SK-N-SH (cell line): ENCODE measurements around the gene SHISA4. TPM values are rescaled to one million over a fixed set of nuclear protein-coding genes. Genes with fewer than 3 reads are reported as not detected.

Experiments
- CTCF ChIA-PET: fragments of 300-600, 350-600 bp; formaldehyde crosslinking; extraction: SDS; loops from one replicate; lab custom pipeline; 2021; lab: Yijun Ruan, JAX
- POLR2A ChIA-PET: fragments of 350-600 bp; sonication (Branson Sonifier 250); formaldehyde crosslinking; extraction: SDS; loops from one replicate; lab custom pipeline; 2020; ENCODE audit warnings: antibody characterized with exemption, inconsistent platforms; lab: Yijun Ruan, JAX
- DNase-seq: peaks from one replicate; pipeline ENCODE4 v3.0.0; 2012
- H2AFZ ChIP-seq: fragments of 200-600 bp; sonication (generic); 2 replicates; pipeline ENCODE4 v1.8.1; 2016; ENCODE audit warnings: antibody characterized with exemption, mild to moderate bottlenecking, low read depth
- H3F3A ChIP-seq: fragments of 200-600 bp; sonication (generic); replicated peaks from 2 replicates; pipeline ENCODE3; 2016; ENCODE audit warnings: antibody characterized with exemption, mild to moderate bottlenecking; ENCODE audit not compliant: insufficient read depth
- H3K27ac ChIP-seq, 2 experiments: fragments of 200-500 bp in 1 of 2; fragments of 200-600 bp in 1 of 2; sonication (Bioruptor generic) in 1 of 2; sonication (generic), shearing (Covaris generic) in 1 of 2; 2 replicates each; pipeline versions ENCODE4 v1.5.1 to v1.6.1; 2014 to 2016; ENCODE audit warnings: low read depth in 2 of 2, inconsistent platforms in 1 of 2, low read length in 1 of 2, mild to moderate bottlenecking in 1 of 2, mixed read lengths in 1 of 2
- H3K27me3 ChIP-seq: fragments of 200-600 bp; sonication (generic), shearing (Covaris generic); 2 replicates; pipeline ENCODE4 v1.6.1; 2016; ENCODE audit warnings: mixed run types; ENCODE audit not compliant: insufficient read depth
- H3K36me3 ChIP-seq, 2 experiments: fragments of 200-500 bp in 1 of 2; fragments of 200-600 bp in 1 of 2; sonication (Bioruptor generic) in 1 of 2; sonication (generic) in 1 of 2; replicated peaks in 1 of 2; 2 replicates each; pipeline versions ENCODE3 to v1.5.1; 2014 to 2016; ENCODE audit warnings: low read length in 1 of 2, mild to moderate bottlenecking in 1 of 2; ENCODE audit not compliant: insufficient read depth in 2 of 2, control insufficient read depth in 1 of 2
- H3K4me1 ChIP-seq, 2 experiments: fragments of 200-500 bp in 1 of 2; fragments of 200-600 bp in 1 of 2; sonication (Bioruptor generic) in 1 of 2; sonication (generic), shearing (Covaris generic) in 1 of 2; 2 replicates each; pipeline versions ENCODE4 v1.5.1 to v1.6.1; 2014 to 2016; ENCODE audit warnings: low read depth in 1 of 2, low read length in 1 of 2, mixed run types in 1 of 2; ENCODE audit not compliant: insufficient read depth in 2 of 2, control insufficient read depth in 1 of 2
- H3K4me2 ChIP-seq: fragments of 200-600 bp; sonication (generic), shearing (Covaris generic); 2 replicates; pipeline ENCODE4 v1.6.1; 2017; ENCODE audit warnings: mixed run types
- H3K4me3 ChIP-seq, 2 experiments: fragments of 200-500 bp in 1 of 2; fragments of 200-600 bp in 1 of 2; sonication (Bioruptor generic) in 1 of 2; sonication (generic), shearing (Covaris generic) in 1 of 2; 2 replicates each; pipeline versions ENCODE4 v1.5.1 to v1.8.1; 2014 to 2016; ENCODE audit warnings: low read depth in 2 of 2, inconsistent platforms in 1 of 2, low read length in 1 of 2, mild to moderate bottlenecking in 1 of 2, mixed read lengths in 1 of 2, moderate library complexity in 1 of 2
- H3K79me2 ChIP-seq: fragments of 200-600 bp; sonication (generic); 2 replicates; pipeline ENCODE4 v1.8.1; 2017; ENCODE audit warnings: mild to moderate bottlenecking; ENCODE audit not compliant: insufficient read depth
- H3K9ac ChIP-seq: fragments of 200-600 bp; sonication (generic); 2 replicates; pipeline ENCODE4 v1.6.1; 2017; ENCODE audit warnings: mixed run types
- H3K9me2 ChIP-seq: fragments of 200-600 bp; sonication (generic); 2 replicates; pipeline ENCODE4 v1.6.1; 2017; ENCODE audit warnings: mixed run types
- H3K9me3 ChIP-seq: fragments of 200-600 bp; sonication (generic); 2 replicates; pipeline ENCODE4 v1.6.1; 2017; ENCODE audit warnings: mixed run types, mild to moderate bottlenecking, moderate library complexity
- H4K20me1 ChIP-seq: fragments of 200-600 bp; sonication (generic); 2 replicates; pipeline ENCODE4 v1.6.1; 2017; ENCODE audit warnings: mild to moderate bottlenecking, mixed run types; ENCODE audit not compliant: insufficient read depth
- CHD2 ChIP-seq: fragments of 150-350 bp; IDR thresholded peaks from 2 replicates; pipeline ENCODE4 v1.6.1; 2018; ENCODE audit warnings: low read length; ENCODE audit not compliant: partially characterized antibody
- ELF1 ChIP-seq: IDR thresholded peaks from 2 replicates; pipeline ENCODE4 v1.4.0; 2012
- EP300 ChIP-seq, 2 experiments: IDR thresholded peaks; 2 replicates each; pipeline versions ENCODE4 v1.4.0 to v1.6.1; 2012; ENCODE audit warnings: borderline replicate concordance in 1 of 2, low read depth in 1 of 2, low read length in 1 of 2
- EZH2phosphoT487 ChIP-seq: fragments of 200-600 bp; sonication (generic); IDR thresholded peaks from 2 replicates; pipeline ENCODE4 v1.6.1; 2017; ENCODE audit warnings: low read depth, mixed run types, mild to moderate bottlenecking, antibody characterized with exemption, moderate library complexity, borderline replicate concordance
- FOXJ3 ChIP-seq: sonication (generic); formaldehyde crosslinking; IDR thresholded peaks from 2 replicates; pipeline ENCODE4 v1.5.1; 2020; ENCODE audit warnings: mild to moderate bottlenecking, missing genetic modification reagents
- FOXM1 ChIP-seq: IDR thresholded peaks from 2 replicates; pipeline ENCODE4 v1.4.0; 2012; ENCODE audit warnings: low read depth, mild to moderate bottlenecking
- GABPA ChIP-seq: IDR thresholded peaks from 2 replicates; pipeline ENCODE4 v1.4.0; 2012; ENCODE audit warnings: low read depth, mild to moderate bottlenecking
- GATA2 ChIP-seq: sonication (generic); formaldehyde crosslinking; IDR thresholded peaks from 2 replicates; pipeline ENCODE4 v1.5.0; 2020; ENCODE audit warnings: mild to moderate bottlenecking, missing genetic modification reagents
- JUND ChIP-seq: IDR thresholded peaks from 2 replicates; pipeline ENCODE4 v1.4.0; 2012
- MEF2A ChIP-seq: IDR thresholded peaks from 2 replicates; pipeline ENCODE4 v1.4.0; 2012; ENCODE audit warnings: low read depth, borderline replicate concordance
- MXI1 ChIP-seq: IDR thresholded peaks from 2 replicates; pipeline ENCODE4 v1.6.1; 2012; ENCODE audit warnings: mild to moderate bottlenecking, low read depth, low read length, improper control_type of control experiment
- NRF1 ChIP-seq: IDR thresholded peaks from 2 replicates; pipeline ENCODE4 v1.6.1; 2012; ENCODE audit warnings: low read depth, mild to moderate bottlenecking, low read length
- POLR2AphosphoS5 ChIP-seq: IDR thresholded peaks from 2 replicates; pipeline ENCODE4 v1.6.1; 2012; ENCODE audit warnings: low read depth, low read length
- RAD21 ChIP-seq: IDR thresholded peaks from 2 replicates; pipeline ENCODE4 v1.6.1; 2012; ENCODE audit warnings: mild to moderate bottlenecking, low read length
- RFX5 ChIP-seq: IDR thresholded peaks from 2 replicates; pipeline ENCODE4 v1.6.1; 2012; ENCODE audit warnings: mild to moderate bottlenecking, improper control_type of control experiment, low read length
- RXRA ChIP-seq: IDR thresholded peaks from 2 replicates; pipeline ENCODE4 v1.4.0; 2012; ENCODE audit warnings: low read depth, mild to moderate bottlenecking, borderline replicate concordance
- SIN3A ChIP-seq: IDR thresholded peaks from 2 replicates; pipeline ENCODE4 v1.6.1; 2012; ENCODE audit warnings: low read depth, mild to moderate bottlenecking, low read length, moderate library complexity, borderline replicate concordance
- SMC3 ChIP-seq: IDR thresholded peaks from 2 replicates; pipeline ENCODE4 v1.6.1; 2012; ENCODE audit warnings: low read depth, low read length, improper control_type of control experiment
- TAF1 ChIP-seq: IDR thresholded peaks from 2 replicates; pipeline ENCODE4 v1.6.1; 2012; ENCODE audit warnings: low read depth, mild to moderate bottlenecking, low read length, moderate library complexity, borderline replicate concordance
- TCF12 ChIP-seq: IDR thresholded peaks from 2 replicates; pipeline ENCODE4 v1.4.0; 2012
- TEAD4 ChIP-seq: IDR thresholded peaks from 2 replicates; pipeline ENCODE4 v1.4.0; 2012; ENCODE audit warnings: mild to moderate bottlenecking, borderline replicate concordance; ENCODE audit not compliant: insufficient read depth
- YY1 ChIP-seq: IDR thresholded peaks from 2 replicates; pipeline ENCODE4 v1.4.0; 2012; ENCODE audit warnings: low read depth, mild to moderate bottlenecking
- WGBS: methylation state at CpG from one replicate; pipeline ENCODE4 v1.1.6; 2017; ENCODE audit warnings: low lambda C conversion rate; 5-methylcytosine and 5-hydroxymethylcytosine counted together
- polyA plus RNA-seq, 3 experiments: library from polyadenylated mRNA; depleted of rRNA; stranded (reverse); fragments of >200 nt; gene quantifications; 2 replicates each; pipeline ENCODE4 v1.2.3, GENCODE V29; 2012
- TF ChIP-seq, protein P1 (sequence below): fragments of 150-350 bp; IDR thresholded peaks from 2 replicates; pipeline ENCODE4 v1.6.1; 2017; ENCODE audit warnings: antibody characterized with exemption, low read length, low read depth, borderline replicate concordance
- TF ChIP-seq, protein P2 (sequence below): IDR thresholded peaks from 2 replicates; pipeline ENCODE4 v1.4.0; 2012; ENCODE audit warnings: low read depth
- TF ChIP-seq, protein P3 (sequence below): IDR thresholded peaks from 2 replicates; pipeline ENCODE4 v1.4.0; 2012; ENCODE audit warnings: low read depth, borderline replicate concordance
- TF ChIP-seq, protein P4 (sequence below): fragments of 200-600 bp; sonication (generic); IDR thresholded peaks from 2 replicates; pipeline ENCODE4 v1.6.1; 2017; ENCODE audit warnings: antibody characterized with exemption, mild to moderate bottlenecking, moderate library complexity
- TF ChIP-seq, protein P5 (sequence below): IDR thresholded peaks from 2 replicates; pipeline ENCODE4 v1.6.1; 2012; ENCODE audit warnings: mild to moderate bottlenecking, low read depth, low read length, moderate library complexity

Gene SHISA4
- polyA plus RNA-seq, 1 of the 3 experiments (the other 2 are of a cell fraction), result 42.1 TPM

DNA sequence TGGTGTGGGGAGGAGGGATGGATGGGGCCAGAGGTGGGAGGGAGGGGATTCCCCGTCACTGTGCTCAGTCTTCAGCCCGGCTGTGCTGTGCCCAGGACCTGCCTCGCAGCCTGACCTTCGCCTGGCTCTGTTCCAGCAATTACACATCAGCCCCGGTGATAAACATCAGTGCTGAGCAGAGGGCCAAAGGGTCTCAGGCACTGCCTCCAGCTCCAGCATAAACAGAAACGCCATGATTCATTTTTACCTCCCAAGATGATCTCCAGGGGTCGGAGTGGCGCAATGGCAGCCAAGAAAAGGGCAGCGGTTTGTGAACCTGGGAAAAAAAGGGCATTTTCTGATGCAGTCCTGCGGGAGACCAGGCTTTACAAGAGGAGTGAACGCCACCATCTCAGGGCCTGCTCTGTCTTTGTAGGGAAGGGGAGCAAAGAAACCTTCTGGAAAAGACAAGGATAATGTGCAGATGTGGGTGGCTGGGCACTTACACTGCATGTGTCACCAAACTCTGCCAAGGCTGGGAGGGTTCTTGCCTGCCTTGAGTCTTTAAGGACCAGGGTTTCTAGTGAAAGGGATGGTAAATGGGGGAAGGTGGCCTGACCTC, 28.1 kb downstream of the SHISA4 start:
- CTCF ChIA-PET, result interaction anchor here (0.9 to 4.2 kb wide), 7 partner anchors 18 to 87 kb away, joined by 3 to 28 read pairs (median 4); no protein-coding TSS in a partner anchor
- H3K9me2 ChIP-seq, result no peaks in the 10 kb centered on the region
- no peaks in the 10 kb centered on the region for H3K27me3 ChIP-seq
- no peak overlapping the region; a peak in 2 of 4 replicates for H3K4me3 ChIP-seq
- H3K4me2 ChIP-seq, result peak overlapping the region; percentile 69
- H3K9ac ChIP-seq, result peak overlapping the region; percentile 5; the same call in 1 of the 2 replicates
- POLR2A ChIA-PET, result interaction anchor here (0.8 kb wide), 1 partner anchor 12 kb away, joined by 5 read pairs; no protein-coding TSS in a partner anchor
- WGBS, result 4% methylated on average over 11 of the region's 11 CpGs
- DNase-seq, result peak; percentile 84
- no peaks in the 10 kb centered on the region for H3K9me3 ChIP-seq
- H3K27ac ChIP-seq, result peak overlapping the region; percentile 53 to 81
- peaks cover 13% of the 10 kb centered on the region for H3F3A ChIP-seq
- H3K4me1 ChIP-seq, result peaks cover 16 to 18% of the 10 kb centered on the region in 2 experiments
- no peaks in the 10 kb centered on the region for H4K20me1 ChIP-seq
- peak overlapping the region; percentile 43; the same call in 1 of the 2 replicates for H2AFZ ChIP-seq
- H3K36me3 ChIP-seq, result no peaks in the 10 kb centered on the region
- no peaks in the 10 kb centered on the region for H3K79me2 ChIP-seq
- TF ChIP-seq, protein P1, sequence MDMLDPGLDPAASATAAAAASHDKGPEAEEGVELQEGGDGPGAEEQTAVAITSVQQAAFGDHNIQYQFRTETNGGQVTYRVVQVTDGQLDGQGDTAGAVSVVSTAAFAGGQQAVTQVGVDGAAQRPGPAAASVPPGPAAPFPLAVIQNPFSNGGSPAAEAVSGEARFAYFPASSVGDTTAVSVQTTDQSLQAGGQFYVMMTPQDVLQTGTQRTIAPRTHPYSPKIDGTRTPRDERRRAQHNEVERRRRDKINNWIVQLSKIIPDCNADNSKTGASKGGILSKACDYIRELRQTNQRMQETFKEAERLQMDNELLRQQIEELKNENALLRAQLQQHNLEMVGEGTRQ, result no peak
- peak; percentile 89 for TF ChIP-seq FOXJ3
- TF ChIP-seq, protein P2, sequence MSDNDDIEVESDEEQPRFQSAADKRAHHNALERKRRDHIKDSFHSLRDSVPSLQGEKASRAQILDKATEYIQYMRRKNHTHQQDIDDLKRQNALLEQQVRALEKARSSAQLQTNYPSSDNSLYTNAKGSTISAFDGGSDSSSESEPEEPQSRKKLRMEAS, result peak; percentile 53; the same call in 1 of the 2 replicates
- TF ChIP-seq MEF2A, result no peak
- TF ChIP-seq GABPA, result no peak
- TF ChIP-seq TAF1, result no peak
- TF ChIP-seq JUND, result peak; percentile 70; the same call in 1 of the 2 replicates
- TF ChIP-seq, protein P3, sequence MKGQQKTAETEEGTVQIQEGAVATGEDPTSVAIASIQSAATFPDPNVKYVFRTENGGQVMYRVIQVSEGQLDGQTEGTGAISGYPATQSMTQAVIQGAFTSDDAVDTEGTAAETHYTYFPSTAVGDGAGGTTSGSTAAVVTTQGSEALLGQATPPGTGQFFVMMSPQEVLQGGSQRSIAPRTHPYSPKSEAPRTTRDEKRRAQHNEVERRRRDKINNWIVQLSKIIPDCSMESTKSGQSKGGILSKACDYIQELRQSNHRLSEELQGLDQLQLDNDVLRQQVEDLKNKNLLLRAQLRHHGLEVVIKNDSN, result no peak
- no peak for TF ChIP-seq CHD2
- no peak for TF ChIP-seq RFX5
- peak; percentile 38 to 70; a peak in 3 of 4 replicates for TF ChIP-seq EP300 (IDR thresholded peaks at IDR 0.05; ENCODE audit: borderline replicate concordance in 1 of 2, low read depth in 1 of 2, low read length in 1 of 2)
- TF ChIP-seq RXRA, result peak; percentile 87
- TF ChIP-seq POLR2AphosphoS5, result peak; percentile 40; the same call in 1 of the 2 replicates
- no peak for TF ChIP-seq SMC3
- TF ChIP-seq EZH2phosphoT487, result no peak
- no peak for TF ChIP-seq ELF1
- no peak for TF ChIP-seq RAD21
- no peak for TF ChIP-seq MXI1
- no peak for TF ChIP-seq FOXM1
- TF ChIP-seq NRF1, result no peak
- TF ChIP-seq TCF12, result peak; percentile 79
- peak; percentile 33; the same call in 1 of the 2 replicates for TF ChIP-seq SIN3A
- peak; percentile 97 for TF ChIP-seq GATA2 (CRISPR knock-in tag)
- TF ChIP-seq, protein P4, sequence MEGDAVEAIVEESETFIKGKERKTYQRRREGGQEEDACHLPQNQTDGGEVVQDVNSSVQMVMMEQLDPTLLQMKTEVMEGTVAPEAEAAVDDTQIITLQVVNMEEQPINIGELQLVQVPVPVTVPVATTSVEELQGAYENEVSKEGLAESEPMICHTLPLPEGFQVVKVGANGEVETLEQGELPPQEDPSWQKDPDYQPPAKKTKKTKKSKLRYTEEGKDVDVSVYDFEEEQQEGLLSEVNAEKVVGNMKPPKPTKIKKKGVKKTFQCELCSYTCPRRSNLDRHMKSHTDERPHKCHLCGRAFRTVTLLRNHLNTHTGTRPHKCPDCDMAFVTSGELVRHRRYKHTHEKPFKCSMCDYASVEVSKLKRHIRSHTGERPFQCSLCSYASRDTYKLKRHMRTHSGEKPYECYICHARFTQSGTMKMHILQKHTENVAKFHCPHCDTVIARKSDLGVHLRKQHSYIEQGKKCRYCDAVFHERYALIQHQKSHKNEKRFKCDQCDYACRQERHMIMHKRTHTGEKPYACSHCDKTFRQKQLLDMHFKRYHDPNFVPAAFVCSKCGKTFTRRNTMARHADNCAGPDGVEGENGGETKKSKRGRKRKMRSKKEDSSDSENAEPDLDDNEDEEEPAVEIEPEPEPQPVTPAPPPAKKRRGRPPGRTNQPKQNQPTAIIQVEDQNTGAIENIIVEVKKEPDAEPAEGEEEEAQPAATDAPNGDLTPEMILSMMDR, result 0 out of 2 replicates have a peak, but pooled peaks have one; percentile 14
- TF ChIP-seq, protein P5, sequence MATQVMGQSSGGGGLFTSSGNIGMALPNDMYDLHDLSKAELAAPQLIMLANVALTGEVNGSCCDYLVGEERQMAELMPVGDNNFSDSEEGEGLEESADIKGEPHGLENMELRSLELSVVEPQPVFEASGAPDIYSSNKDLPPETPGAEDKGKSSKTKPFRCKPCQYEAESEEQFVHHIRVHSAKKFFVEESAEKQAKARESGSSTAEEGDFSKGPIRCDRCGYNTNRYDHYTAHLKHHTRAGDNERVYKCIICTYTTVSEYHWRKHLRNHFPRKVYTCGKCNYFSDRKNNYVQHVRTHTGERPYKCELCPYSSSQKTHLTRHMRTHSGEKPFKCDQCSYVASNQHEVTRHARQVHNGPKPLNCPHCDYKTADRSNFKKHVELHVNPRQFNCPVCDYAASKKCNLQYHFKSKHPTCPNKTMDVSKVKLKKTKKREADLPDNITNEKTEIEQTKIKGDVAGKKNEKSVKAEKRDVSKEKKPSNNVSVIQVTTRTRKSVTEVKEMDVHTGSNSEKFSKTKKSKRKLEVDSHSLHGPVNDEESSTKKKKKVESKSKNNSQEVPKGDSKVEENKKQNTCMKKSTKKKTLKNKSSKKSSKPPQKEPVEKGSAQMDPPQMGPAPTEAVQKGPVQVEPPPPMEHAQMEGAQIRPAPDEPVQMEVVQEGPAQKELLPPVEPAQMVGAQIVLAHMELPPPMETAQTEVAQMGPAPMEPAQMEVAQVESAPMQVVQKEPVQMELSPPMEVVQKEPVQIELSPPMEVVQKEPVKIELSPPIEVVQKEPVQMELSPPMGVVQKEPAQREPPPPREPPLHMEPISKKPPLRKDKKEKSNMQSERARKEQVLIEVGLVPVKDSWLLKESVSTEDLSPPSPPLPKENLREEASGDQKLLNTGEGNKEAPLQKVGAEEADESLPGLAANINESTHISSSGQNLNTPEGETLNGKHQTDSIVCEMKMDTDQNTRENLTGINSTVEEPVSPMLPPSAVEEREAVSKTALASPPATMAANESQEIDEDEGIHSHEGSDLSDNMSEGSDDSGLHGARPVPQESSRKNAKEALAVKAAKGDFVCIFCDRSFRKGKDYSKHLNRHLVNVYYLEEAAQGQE, result 0 out of 2 replicates have a peak, but pooled peaks have one; percentile 39
- TF ChIP-seq TEAD4, result no peak
- peak; percentile 78 for TF ChIP-seq YY1
